ENCODE measurements around the gene NEK4. TPM values are rescaled to one million over a fixed set of nuclear protein-coding genes. Genes with fewer than 3 reads are reported as not detected.

The NEK4 gene
- total and polyA plus RNA-seq, 2 of the 13 experiments (the other 11 are each of a cell fraction or from before 2014, with no cell fraction given) = 16.5 to 38.0 TPM

GRCh38 chr3:52793702-52794611, 23.2 kb upstream of the NEK4 start (continued):
- TF ChIP-seq PLSCR1 (CRISPR knock-in tag; IDR thresholded peaks at IDR 0.05; ENCODE audit: borderline replicate concordance) = no peak
- no peak for TF ChIP-seq POLR2G (IDR thresholded peaks at IDR 0.05; ENCODE audit: low read depth, low read length)
- TF ChIP-seq POLR2A (IDR thresholded peaks at IDR 0.05; ENCODE audit: insufficient read depth in 1 of 2, low read depth in 2 of 2, low read length in 2 of 2) = no peak
- no peak for TF ChIP-seq TOE1 (CRISPR knock-in tag; IDR thresholded peaks at IDR 0.05)
- TF ChIP-seq ZNF766 (CRISPR knock-in tag; IDR thresholded peaks at IDR 0.05; ENCODE audit: borderline replicate concordance) = no peak
- no peak for TF ChIP-seq HBP1 (CRISPR knock-in tag; IDR thresholded peaks at IDR 0.05; ENCODE audit: low read depth)
- no peak for TF ChIP-seq PHF20 (CRISPR knock-in tag; IDR thresholded peaks at IDR 0.05)
- no peak for TF ChIP-seq REXO4 (CRISPR knock-in tag; IDR thresholded peaks at IDR 0.05; ENCODE audit: borderline replicate concordance)
- TF ChIP-seq MEIS2 (CRISPR knock-in tag; IDR thresholded peaks at IDR 0.05) = no peak
- no peak for TF ChIP-seq ZC3H4 (CRISPR knock-in tag; IDR thresholded peaks at IDR 0.05; ENCODE audit: borderline replicate concordance)
- TF ChIP-seq ZNF264 (CRISPR knock-in tag; IDR thresholded peaks at IDR 0.05) = no peak
- no peak for TF ChIP-seq ZNF557 (CRISPR knock-in tag; IDR thresholded peaks at IDR 0.05)
- TF ChIP-seq TMF1 (CRISPR knock-in tag; IDR thresholded peaks at IDR 0.05; ENCODE audit: low read depth) = no peak
- no peak for TF ChIP-seq ZNF343 (CRISPR knock-in tag; IDR thresholded peaks at IDR 0.05)
- TF ChIP-seq KLF16 (CRISPR knock-in tag; IDR thresholded peaks at IDR 0.05) = 0 out of 4 replicates have a peak, but pooled peaks of 1 of the 2 experiments have one; percentile 3
- no peak for TF ChIP-seq ZBTB20 (CRISPR knock-in tag; IDR thresholded peaks at IDR 0.05; ENCODE audit: borderline replicate concordance, low read depth)
- TF ChIP-seq E2F5 (CRISPR knock-in tag; conservative IDR thresholded peaks at IDR 0.05) = no peak
- 0 out of 2 replicates have a peak, but pooled peaks have one; percentile 6 for TF ChIP-seq MXD3 (CRISPR knock-in tag; IDR thresholded peaks at IDR 0.05)
- no peak for TF ChIP-seq NFE2L2 (IDR thresholded peaks at IDR 0.05; ENCODE audit: low read length)
- no peak for TF ChIP-seq FOXM1 (CRISPR knock-in tag; IDR thresholded peaks at IDR 0.05)
- no peak for TF ChIP-seq AKAP8 (CRISPR knock-in tag; IDR thresholded peaks at IDR 0.05)
- TF ChIP-seq SMAD3 (CRISPR knock-in tag; IDR thresholded peaks at IDR 0.05) = no peak
- no peak; the same call in 1 of the 2 replicates for TF ChIP-seq ZNF414 (CRISPR knock-in tag; IDR thresholded peaks at IDR 0.05)
- TF ChIP-seq ZNF513 (CRISPR knock-in tag; conservative IDR thresholded peaks at IDR 0.05) = no peak

All from HepG2 (cell line).